ENCODE data around the gene RALGAPB. TPM values are rescaled to one million over a fixed set of nuclear protein-coding genes. Genes with fewer than 3 reads are reported as not detected.

Gene RALGAPB
- total RNA-seq, 2 experiments from 2014 or later, result 19.0 to 42.9 TPM

DNA sequence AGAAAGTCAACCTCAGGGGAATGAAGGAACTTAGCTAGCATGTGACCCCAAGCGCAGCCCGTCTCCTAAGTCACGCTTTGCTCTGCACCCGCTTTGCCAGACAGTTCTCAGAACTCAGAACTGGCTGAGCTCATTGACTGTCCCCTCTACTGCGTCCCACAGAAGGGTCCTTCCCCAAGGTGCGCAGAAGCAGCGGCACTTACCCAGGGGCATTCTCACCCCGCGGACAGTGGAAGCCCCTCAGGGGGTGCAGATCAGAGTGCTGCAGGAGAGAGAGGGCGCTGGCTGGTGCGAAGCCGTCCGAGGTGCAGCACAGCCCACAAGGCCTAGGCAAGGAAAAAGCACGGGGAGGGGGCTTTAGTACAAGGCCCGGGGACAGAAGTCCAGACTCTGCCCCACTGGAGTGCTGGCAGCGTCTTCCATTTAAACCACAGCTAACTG lies 38.3 kb upstream of the RALGAPB start:
- H3K27ac ChIP-seq (ENCODE audit: low read depth, low read length, poor library complexity, severe bottlenecking), result peak overlapping the region; percentile 59
- peaks cover 58% of the 10 kb centered on the region for H3K79me2 ChIP-seq (ENCODE audit: insufficient read depth, low read depth, low read length)
- DNase-seq (ENCODE audit: low spot score), result peak; percentile 44
- H4K20me1 ChIP-seq (ENCODE audit: insufficient read depth, low read length), result peaks cover 41% of the 10 kb centered on the region
- BruUV-seq (replicated peaks), result no TSS peak
- ChIA-PET CTCF (ENCODE audit: unreplicated experiment) (interaction anchor here (0.5 to 2.2 kb wide), 3 partner anchors 11 to 20 kb away, joined by 3 to 7 read pairs (median 6); no protein-coding TSS in a partner anchor), POLR2A (interaction anchor here (1.0 to 2.9 kb wide), 4 partner anchors 13 to 39 kb away, joined by 3 to 27 read pairs (median 7); partner anchors contain the start of gene RALGAPB)
- peaks cover 26% of the 10 kb centered on the region for H3K4me1 ChIP-seq (ENCODE audit: insufficient read depth, low read length, poor library complexity, severe bottlenecking)
- H3K36me3 ChIP-seq (ENCODE audit: insufficient read depth, low read length), result peaks cover 55% of the 10 kb centered on the region
- no peak for TF ChIP-seq EZH2phosphoT487 (IDR thresholded peaks at IDR 0.05; ENCODE audit: borderline replicate concordance, low read depth, low read length)
- TF ChIP-seq, protein P1, sequence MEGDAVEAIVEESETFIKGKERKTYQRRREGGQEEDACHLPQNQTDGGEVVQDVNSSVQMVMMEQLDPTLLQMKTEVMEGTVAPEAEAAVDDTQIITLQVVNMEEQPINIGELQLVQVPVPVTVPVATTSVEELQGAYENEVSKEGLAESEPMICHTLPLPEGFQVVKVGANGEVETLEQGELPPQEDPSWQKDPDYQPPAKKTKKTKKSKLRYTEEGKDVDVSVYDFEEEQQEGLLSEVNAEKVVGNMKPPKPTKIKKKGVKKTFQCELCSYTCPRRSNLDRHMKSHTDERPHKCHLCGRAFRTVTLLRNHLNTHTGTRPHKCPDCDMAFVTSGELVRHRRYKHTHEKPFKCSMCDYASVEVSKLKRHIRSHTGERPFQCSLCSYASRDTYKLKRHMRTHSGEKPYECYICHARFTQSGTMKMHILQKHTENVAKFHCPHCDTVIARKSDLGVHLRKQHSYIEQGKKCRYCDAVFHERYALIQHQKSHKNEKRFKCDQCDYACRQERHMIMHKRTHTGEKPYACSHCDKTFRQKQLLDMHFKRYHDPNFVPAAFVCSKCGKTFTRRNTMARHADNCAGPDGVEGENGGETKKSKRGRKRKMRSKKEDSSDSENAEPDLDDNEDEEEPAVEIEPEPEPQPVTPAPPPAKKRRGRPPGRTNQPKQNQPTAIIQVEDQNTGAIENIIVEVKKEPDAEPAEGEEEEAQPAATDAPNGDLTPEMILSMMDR (conservative IDR thresholded peaks at IDR 0.05; ENCODE audit: low read length), result no peak
- H2AFZ ChIP-seq (ENCODE audit: low read length), result no peak overlapping the region
- H3K9me2 ChIP-seq (ENCODE audit: insufficient read depth, low read length), result no peaks in the 10 kb centered on the region
- no peaks in the 10 kb centered on the region for H3K9me3 ChIP-seq (ENCODE audit: low read length)
- intact Hi-C loops (cut with micrococcal nuclease; ENCODE audit: unreplicated experiment), result loop anchor here (2.0 kb wide), 1 partner anchor 38 kb away; the partner anchor contains the start of gene RALGAPB
- peak overlapping the region; percentile 96 for H3K4me2 ChIP-seq (ENCODE audit: low read length)
- H3K4me3 ChIP-seq (ENCODE audit: low read depth, low read length, poor library complexity, severe bottlenecking), result peak overlapping the region; percentile 85

DNA sequence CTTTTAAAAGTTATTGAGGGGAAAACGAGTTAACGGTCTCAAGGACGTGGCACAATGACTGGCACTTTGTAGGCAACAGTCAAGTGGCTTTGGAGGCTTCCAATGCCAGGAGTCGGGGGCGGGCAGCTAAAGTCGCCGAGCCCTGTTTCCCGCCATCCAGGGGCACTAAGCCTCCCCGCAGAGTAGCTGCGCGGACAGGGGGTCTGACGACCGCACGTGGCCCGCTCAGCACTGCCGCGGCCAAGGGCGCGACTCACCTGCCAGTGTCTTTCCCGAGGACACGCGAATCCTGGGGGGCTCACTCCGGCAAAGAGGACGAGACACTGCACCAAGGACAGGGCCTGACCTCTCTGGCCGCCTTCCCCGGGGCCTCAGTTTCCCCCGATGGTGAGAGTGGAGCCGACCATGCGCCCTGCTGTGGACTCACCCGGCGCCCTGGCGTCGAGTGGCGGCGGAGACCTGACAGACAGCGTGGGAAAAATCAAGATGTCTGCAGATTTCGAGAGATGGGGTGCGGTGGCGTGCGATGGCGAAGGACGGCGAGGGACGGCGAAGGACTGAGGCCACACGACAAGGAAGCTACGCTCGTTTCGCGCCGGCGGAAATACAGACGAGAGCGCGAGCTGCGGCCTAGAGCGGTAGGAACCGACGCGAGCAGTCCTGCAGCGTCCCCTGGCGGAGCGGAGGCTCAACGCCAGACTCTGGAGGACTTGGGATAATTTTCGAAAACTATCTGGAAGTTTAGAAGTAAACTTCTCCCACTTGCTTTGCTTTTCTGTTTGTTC lies 37.7 kb upstream of the RALGAPB start, which contains the start of gene SNHG17:
Gene SNHG17 (minus strand): TSS at position 559 of the 785 bp plus-strand sequence.
- H3K27ac ChIP-seq (ENCODE audit: low read depth, low read length, poor library complexity, severe bottlenecking), result peak within 1 kb of the TSS; percentile 59
- POLR2A ChIA-PET, result interaction anchor here (0.9 to 2.9 kb wide), 6 partner anchors 12 to 38 kb away, joined by 3 to 27 read pairs (median 4); partner anchors contain the start of gene RALGAPB
- CTCF ChIA-PET (ENCODE audit: unreplicated experiment), result interaction anchor here (0.6 to 2.2 kb wide), 4 partner anchors 11 to 37 kb away, joined by 5 to 7 read pairs (median 6); partner anchors contain the start of gene RALGAPB
- DNase-seq (ENCODE audit: low spot score), result peak; percentile 96
- BruUV-seq (replicated peaks), result TSS peak; percentile 73
- no peaks in the 10 kb centered on the region for H3K9me2 ChIP-seq (ENCODE audit: insufficient read depth, low read length)
- H3K79me2 ChIP-seq (ENCODE audit: insufficient read depth, low read depth, low read length), result peaks cover 52% of the 10 kb centered on the region
- intact Hi-C loops (cut with micrococcal nuclease; ENCODE audit: unreplicated experiment), result loop anchor here (1.0 to 2.0 kb wide), 2 partner anchors 11 to 38 kb away; partner anchors contain the start of gene RALGAPB
- peaks cover 26% of the 10 kb centered on the region for H3K4me1 ChIP-seq (ENCODE audit: insufficient read depth, low read length, poor library complexity, severe bottlenecking)
- peak within 1 kb of the TSS; percentile 85 for H3K4me3 ChIP-seq (ENCODE audit: low read depth, low read length, poor library complexity, severe bottlenecking)
- TF ChIP-seq, protein P1 (conservative IDR thresholded peaks at IDR 0.05; ENCODE audit: low read length), result peak; percentile 98
- TF ChIP-seq EZH2phosphoT487 (IDR thresholded peaks at IDR 0.05; ENCODE audit: borderline replicate concordance, low read depth, low read length), result no peak
- peak within 1 kb of the TSS; percentile 78; the same call in 1 of the 2 replicates for H2AFZ ChIP-seq (ENCODE audit: low read length)
- H3K9me3 ChIP-seq (ENCODE audit: low read length), result no peaks in the 10 kb centered on the region
- H4K20me1 ChIP-seq (ENCODE audit: insufficient read depth, low read length), result peaks cover 36% of the 10 kb centered on the region
- peaks cover 48% of the 10 kb centered on the region for H3K36me3 ChIP-seq (ENCODE audit: insufficient read depth, low read length)
- H3K4me2 ChIP-seq (ENCODE audit: low read length), result peak within 1 kb of the TSS; percentile 96
